Activated T-cell treated with anti-CD3 and anti-CD28 coated beads, Interleukin-2, amount 50 U/mL, for 4 hours (primary cell): ENCODE data around the gene ATP10A. TPM values are rescaled to one million over a fixed set of nuclear protein-coding genes. Genes with fewer than 3 reads are reported as not detected.
"Not testable (repeated sequence)": the region's sequence is repeated elsewhere in the genome, so short reads cannot be mapped to it uniquely, and the experiment has no call there.

ENCODE experiments used
- ATAC-seq, 2 donors: fragments of 200-7000 bp; cut with Tn5 transposase; one replicate each; pipeline ENCODE4 v1.10.0; 2021
- DNase-seq: peaks from one replicate; pipeline ENCODE4 v3.0.0-alpha.2; 2020
- H3K27me3 Mint-ChIP-seq: one replicate; pipeline ENCODE4 v1.8.0; 2021; ENCODE audit warnings: low read depth, mixed read lengths
- H3K36me3 Mint-ChIP-seq: one replicate; pipeline ENCODE4 v1.8.0; 2022; ENCODE audit warnings: mixed read lengths; ENCODE audit not compliant: insufficient read depth
- H3K4me1 Mint-ChIP-seq: one replicate; pipeline ENCODE4 v1.8.0; 2021; ENCODE audit warnings: low read depth, mixed read lengths
- H3K4me3 Mint-ChIP-seq: one replicate; pipeline ENCODE4 v1.8.0; 2021; ENCODE audit warnings: mild to moderate bottlenecking, moderate library complexity, mixed read lengths
- H3K9me3 Mint-ChIP-seq: one replicate; pipeline ENCODE4 v1.8.0; 2021; ENCODE audit warnings: mixed read lengths
- total RNA-seq, 3 donors: library from RNA; stranded (reverse); gene quantifications; one replicate each; pipeline ENCODE4 v1.2.1, GENCODE V29; 2021

ATP10A gene
- total RNA-seq, 3 donors from 2014 or later, result 27.0 to 31.6 (median 31.3) TPM

DNA sequence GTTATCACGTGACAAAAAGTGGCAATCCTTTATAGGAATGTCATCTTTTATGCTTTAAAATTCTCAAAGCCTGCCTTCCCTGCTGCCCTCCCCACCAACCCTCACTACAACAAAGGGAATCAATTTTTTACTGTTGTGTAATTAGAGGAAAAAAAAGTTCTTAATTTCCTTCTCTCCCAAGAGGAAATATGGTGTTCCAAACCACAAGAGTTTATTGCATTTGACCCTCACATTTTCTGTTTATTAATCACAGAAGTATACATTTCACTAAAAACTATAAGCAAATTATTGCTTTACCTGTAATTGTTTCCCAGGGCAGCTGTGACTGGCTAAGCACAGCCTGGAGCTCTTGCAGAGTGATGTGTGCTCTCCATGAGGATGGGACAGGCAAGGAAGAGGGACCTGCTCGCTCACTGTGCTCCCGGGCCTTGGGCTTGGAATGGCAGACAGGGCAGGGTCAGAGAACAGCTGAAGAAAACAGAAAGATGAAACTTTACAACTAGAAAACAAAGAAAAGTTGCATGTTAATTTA is 31.3 kb upstream of the ATP10A start:
- H3K4me1 Mint-ChIP-seq, result no peaks in the 10 kb centered on the region
- H3K9me3 Mint-ChIP-seq, result peaks cover 7% of the 10 kb centered on the region
- no peak overlapping the region for H3K4me3 Mint-ChIP-seq
- no peaks in the 10 kb centered on the region for H3K27me3 Mint-ChIP-seq
- ATAC-seq (no peak), DNase-seq (no peak)
- H3K36me3 Mint-ChIP-seq, result no peaks in the 10 kb centered on the region

GRCh38 chr15:25893596-25893995 is 30.5 kb upstream of the ATP10A start:
- H3K4me3 Mint-ChIP-seq, result no peak overlapping the region
- no peaks in the 10 kb centered on the region for H3K36me3 Mint-ChIP-seq
- no peak for ATAC-seq
- no peaks in the 10 kb centered on the region for H3K27me3 Mint-ChIP-seq
- peaks cover 7% of the 10 kb centered on the region for H3K9me3 Mint-ChIP-seq
- no peak for DNase-seq
- no peaks in the 10 kb centered on the region for H3K4me1 Mint-ChIP-seq

GRCh38 chr15:25892126-25892525 is 29.0 kb upstream of the ATP10A start:
- no peaks in the 10 kb centered on the region for H3K27me3 Mint-ChIP-seq
- H3K4me1 Mint-ChIP-seq, result no peaks in the 10 kb centered on the region

GRCh38 chr15:25891081-25891480 is 28.0 kb upstream of the ATP10A start:
- no peak for ATAC-seq
- Mint-ChIP-seq H3K9me3 (peaks cover 7% of the 10 kb centered on the region), H3K27me3 (no peaks in the 10 kb centered on the region), H3K4me1 (no peaks in the 10 kb centered on the region), H3K36me3 (no peaks in the 10 kb centered on the region), H3K4me3 (no peak overlapping the region)
- DNase-seq, result no peak

More at GRCh38 chr15:25892126-25892525, 29.0 kb upstream of the ATP10A start:
- DNase-seq (no peak), ATAC-seq (no peak)
- Mint-ChIP-seq H3K9me3 (peaks cover 7% of the 10 kb centered on the region), H3K4me3 (no peak overlapping the region), H3K36me3 (no peaks in the 10 kb centered on the region)

DNA sequence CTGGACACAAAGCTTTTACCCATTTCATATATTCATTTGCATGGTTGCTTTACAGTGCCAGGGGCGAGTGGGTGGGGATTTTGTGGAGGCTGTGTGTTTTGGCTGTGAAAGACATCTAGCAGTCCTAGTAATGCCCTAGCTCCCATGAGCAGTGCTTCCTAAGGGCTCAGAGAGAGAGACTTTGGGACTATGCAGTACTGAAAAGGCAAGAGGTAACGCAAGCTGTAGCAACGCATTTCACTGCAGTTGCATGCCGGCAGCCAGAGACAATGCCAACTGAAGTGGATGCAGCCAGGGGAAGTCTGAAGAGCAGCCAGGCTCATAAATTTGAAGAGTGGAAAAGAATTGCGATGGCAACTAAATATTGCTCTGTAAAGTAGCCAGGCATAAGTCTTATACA is 27.4 kb upstream of the ATP10A start:
- H3K4me1 Mint-ChIP-seq, result no peaks in the 10 kb centered on the region
- peaks cover 7% of the 10 kb centered on the region for H3K9me3 Mint-ChIP-seq
- no peaks in the 10 kb centered on the region for H3K27me3 Mint-ChIP-seq
- ATAC-seq (no peak), DNase-seq (no peak)
- H3K4me3 Mint-ChIP-seq, result no peak overlapping the region
- no peaks in the 10 kb centered on the region for H3K36me3 Mint-ChIP-seq

- ATAC-seq (no peak), DNase-seq (no peak)
- Mint-ChIP-seq H3K9me3 (no peaks in the 10 kb centered on the region), H3K4me3 (no peak overlapping the region), H3K27me3 (no peaks in the 10 kb centered on the region), H3K36me3 (no peaks in the 10 kb centered on the region), H3K4me1 (no peaks in the 10 kb centered on the region)
Observed at GRCh38 chr15:25887870-25888269, 24.7 kb upstream of the ATP10A start.

DNA sequence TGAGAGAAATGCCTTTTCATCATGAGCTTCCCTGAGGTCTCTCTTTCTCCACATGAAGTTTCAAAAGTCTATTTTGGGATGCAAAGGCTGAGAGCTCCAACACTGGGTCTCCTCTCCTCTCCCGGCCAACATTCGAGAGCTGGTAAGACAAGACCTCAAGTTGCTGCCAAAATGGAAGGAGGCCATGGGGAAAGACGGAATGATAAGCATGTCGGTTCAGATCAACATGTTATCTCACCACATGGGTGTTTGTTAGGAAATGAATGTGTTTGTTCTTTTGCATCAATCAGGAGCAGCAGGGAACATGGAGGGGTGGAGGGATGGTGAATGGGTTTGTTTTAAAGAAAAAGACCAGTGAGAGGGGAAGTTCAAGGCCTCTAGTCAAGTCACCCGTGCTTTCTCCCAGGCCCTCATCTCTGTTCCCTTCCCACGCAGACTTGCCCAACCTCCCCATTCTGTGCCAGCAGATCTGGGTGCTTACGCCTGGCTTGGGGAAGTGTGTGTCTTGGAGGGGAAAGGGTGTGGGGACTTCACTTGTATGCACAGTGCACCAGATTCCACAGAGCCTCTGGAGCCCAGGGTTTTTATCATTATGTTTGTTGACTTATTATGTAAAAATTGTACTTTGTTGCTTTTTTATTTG is 23.5 kb upstream of the ATP10A start:
- DNase-seq, result no peak
- H3K4me1 Mint-ChIP-seq, result no peaks in the 10 kb centered on the region
- no peaks in the 10 kb centered on the region for H3K36me3 Mint-ChIP-seq
- no peaks in the 10 kb centered on the region for H3K9me3 Mint-ChIP-seq
- ATAC-seq, result no peak
- H3K27me3 Mint-ChIP-seq, result no peaks in the 10 kb centered on the region
- H3K4me3 Mint-ChIP-seq, result no peak overlapping the region

- Mint-ChIP-seq H3K36me3 (no peaks in the 10 kb centered on the region), H3K4me1 (no peaks in the 10 kb centered on the region), H3K27me3 (no peaks in the 10 kb centered on the region), H3K9me3 (no peaks in the 10 kb centered on the region), H3K4me3 (no peak overlapping the region)
- ATAC-seq, result no peak
- DNase-seq, result no peak
Observed at GRCh38 chr15:25884370-25884769, 21.2 kb upstream of the ATP10A start.

DNA sequence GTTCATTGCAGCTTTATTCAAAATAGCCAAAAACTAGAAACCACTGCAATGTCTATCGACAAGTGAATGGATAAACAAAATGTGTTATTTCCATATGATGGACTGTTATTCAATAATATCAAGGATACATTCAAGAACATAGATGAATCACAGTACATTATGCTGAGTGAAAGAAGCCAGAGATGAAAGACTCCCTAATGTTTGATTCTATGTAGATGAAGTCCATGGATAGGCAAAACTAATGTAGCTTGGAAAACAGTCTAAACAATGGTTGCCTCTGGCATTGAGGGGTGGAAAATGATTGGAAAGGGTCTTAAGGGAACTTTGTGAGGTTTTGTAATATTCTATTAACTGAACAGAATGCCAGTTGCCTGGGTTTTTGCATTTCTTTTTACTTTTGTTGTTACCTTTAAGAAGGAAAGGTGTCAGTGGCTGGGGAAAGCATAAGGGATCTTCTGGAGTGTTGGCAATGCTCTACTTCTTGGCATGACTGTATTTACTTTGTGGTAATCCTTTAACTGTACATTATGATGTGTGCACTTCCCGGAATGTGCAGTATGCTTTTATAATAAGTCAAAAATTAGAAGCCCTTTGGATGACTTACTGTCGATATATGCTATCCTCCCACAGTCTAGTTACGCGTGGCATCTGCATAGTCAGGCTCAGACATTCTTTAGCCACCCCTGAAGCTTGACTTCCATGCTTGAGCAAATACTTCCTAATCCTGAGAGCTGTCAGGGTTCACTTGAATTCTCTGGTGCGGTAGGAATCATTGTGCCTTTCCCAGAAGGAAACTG is 20.5 kb upstream of the ATP10A start:
- ATAC-seq, result no peak
- no peaks in the 10 kb centered on the region for H3K4me1 Mint-ChIP-seq
- no peak overlapping the region for H3K4me3 Mint-ChIP-seq
- H3K27me3 Mint-ChIP-seq, result no peaks in the 10 kb centered on the region
- H3K9me3 Mint-ChIP-seq, result no peaks in the 10 kb centered on the region
- H3K36me3 Mint-ChIP-seq, result no peaks in the 10 kb centered on the region
- no peak for DNase-seq

DNA sequence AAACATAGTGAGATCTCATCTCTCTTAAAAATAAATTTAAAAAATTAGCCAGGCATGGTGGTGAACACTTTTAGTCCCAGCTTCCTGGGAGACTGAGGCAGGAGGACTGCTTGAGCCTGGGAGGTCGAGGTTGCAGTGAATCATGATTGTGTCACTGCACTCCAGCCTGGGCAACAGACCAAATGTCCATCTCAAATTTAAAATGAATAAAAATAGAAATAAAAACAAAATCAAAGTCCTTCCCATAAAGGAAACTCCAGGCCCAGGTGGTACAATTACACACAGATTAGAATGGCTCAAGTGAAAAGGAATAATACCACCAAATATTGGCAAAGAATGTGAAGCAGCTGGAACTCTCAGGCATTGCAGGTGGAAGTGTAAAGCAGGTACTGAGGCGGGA is 19.3 kb upstream of the ATP10A start:
- Mint-ChIP-seq H3K4me3 (no peak overlapping the region), H3K4me1 (no peaks in the 10 kb centered on the region), H3K36me3 (no peaks in the 10 kb centered on the region), H3K9me3 (no peaks in the 10 kb centered on the region), H3K27me3 (no peaks in the 10 kb centered on the region)
- DNase-seq (no peak), ATAC-seq (no peak)

DNA sequence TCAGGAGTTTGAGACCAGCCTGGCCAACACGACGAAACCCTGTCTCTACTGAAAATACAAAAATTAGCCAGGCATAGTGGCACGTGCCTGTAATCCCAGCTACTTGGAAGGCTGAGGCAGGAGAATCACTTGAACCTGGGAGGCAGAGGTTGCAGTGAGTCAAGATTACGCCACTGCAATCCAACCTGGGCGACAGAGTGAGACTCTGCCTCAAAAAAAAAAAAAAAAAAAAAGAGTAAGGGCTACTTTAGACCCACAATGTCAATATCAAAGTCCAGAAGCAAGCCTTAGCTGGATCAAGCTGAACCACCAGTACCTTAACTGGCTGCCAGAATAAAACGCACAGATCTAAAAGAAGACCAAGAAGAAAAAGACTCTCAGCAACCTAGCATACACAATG is 17.8 kb upstream of the ATP10A start:
- H3K4me1 Mint-ChIP-seq, H3K4me3 Mint-ChIP-seq, H3K9me3 Mint-ChIP-seq, ATAC-seq, H3K27me3 Mint-ChIP-seq, H3K36me3 Mint-ChIP-seq, DNase-seq: not testable (repeated sequence)

DNA sequence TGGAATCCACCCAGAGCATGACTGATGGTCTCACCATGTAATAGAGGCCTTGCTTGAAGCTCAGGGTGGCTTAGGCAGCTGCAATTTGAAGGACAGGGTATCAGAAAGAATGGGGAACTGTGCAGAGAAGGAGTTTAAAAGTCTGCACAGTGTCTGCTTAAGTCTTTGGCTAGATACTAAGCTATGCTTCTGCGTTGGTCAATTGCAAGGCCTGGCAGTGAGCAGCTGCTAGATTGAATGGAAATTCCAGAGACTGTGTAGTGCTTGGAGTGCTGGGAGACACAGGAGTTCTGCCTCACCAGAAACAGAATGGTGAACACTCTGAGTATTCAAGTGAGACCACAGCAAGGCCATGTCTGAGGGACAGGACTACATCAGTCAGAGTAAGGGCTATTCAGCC is 17.3 kb upstream of the ATP10A start:
- Mint-ChIP-seq H3K4me3 (no peak overlapping the region), H3K9me3 (no peaks in the 10 kb centered on the region), H3K27me3 (no peaks in the 10 kb centered on the region), H3K4me1 (no peaks in the 10 kb centered on the region), H3K36me3 (no peaks in the 10 kb centered on the region)
- no peak for DNase-seq
- ATAC-seq, result no peak

DNA sequence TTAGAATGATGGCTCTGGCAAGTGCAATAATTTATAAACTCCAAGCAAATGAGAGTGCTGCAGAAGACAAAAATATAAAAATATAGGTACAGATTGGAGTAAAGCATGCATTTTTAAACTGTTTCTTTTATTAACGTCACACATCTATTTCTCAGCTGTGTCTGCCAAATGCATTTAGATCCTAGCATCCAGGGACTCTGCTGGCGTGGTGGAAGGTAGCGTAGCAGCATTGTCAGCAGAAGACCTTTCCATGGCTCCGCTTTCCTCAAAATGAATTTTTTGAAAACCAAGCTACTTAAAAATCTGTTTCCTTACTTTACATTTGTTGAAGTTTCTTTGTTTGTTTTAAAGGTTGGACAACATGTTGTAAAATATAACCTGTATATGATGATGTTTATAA is 16.3 kb upstream of the ATP10A start:
- H3K27me3 Mint-ChIP-seq, result no peaks in the 10 kb centered on the region
- no peaks in the 10 kb centered on the region for H3K4me1 Mint-ChIP-seq
- DNase-seq (no peak), ATAC-seq (no peak)
- H3K4me3 Mint-ChIP-seq, result no peak overlapping the region
- no peaks in the 10 kb centered on the region for H3K36me3 Mint-ChIP-seq
- no peaks in the 10 kb centered on the region for H3K9me3 Mint-ChIP-seq

DNA sequence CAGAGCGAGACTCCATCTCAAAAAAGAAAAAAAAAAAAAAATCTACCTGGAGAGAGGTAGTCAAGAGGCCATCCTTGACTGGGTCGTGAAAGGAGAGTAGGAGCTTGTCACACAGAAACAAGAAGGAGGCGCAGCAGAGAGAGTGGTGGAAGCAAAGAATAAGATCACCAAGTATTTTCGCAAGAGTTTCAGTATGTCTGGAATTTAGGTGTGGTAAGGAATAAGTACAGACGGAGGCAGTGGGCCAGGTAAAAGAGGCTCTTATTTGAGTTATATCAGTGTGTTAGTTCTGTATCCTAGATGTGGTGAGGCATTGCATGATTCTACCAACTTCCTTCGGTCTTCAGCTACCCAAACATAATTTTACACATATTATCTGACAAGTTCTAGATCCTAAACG is 14.6 kb upstream of the ATP10A start:
- H3K4me3 Mint-ChIP-seq, result no peak overlapping the region
- H3K4me1 Mint-ChIP-seq, result no peaks in the 10 kb centered on the region
- no peak for DNase-seq
- no peaks in the 10 kb centered on the region for H3K36me3 Mint-ChIP-seq
- ATAC-seq, result no peak
- H3K27me3 Mint-ChIP-seq, result no peaks in the 10 kb centered on the region
- no peaks in the 10 kb centered on the region for H3K9me3 Mint-ChIP-seq
